CD4-positive, alpha-beta T cell (primary cell): Measurements from ENCODE around the gene CRACR2A. TPM values are rescaled to one million over a fixed set of nuclear protein-coding genes. Genes with fewer than 3 reads are reported as not detected.

Experiments
- ATAC-seq: fragments of 200-7000 bp; cut with Tn5 transposase; one replicate; pipeline ENCODE4 v1.10.0; 2022; ENCODE audit warnings: mild to moderate bottlenecking; ENCODE audit not compliant: poor library complexity
- CTCF ChIA-PET: fragments of 350-600 bp; sonication (Branson Sonifier 250); formaldehyde crosslinking; loops from one replicate; lab custom pipeline; 2021; ENCODE audit warnings: antibody characterized with exemption, inconsistent platforms; lab: Charles Lee
- POLR2A ChIA-PET: fragments of 350-600 bp; sonication (Branson Sonifier 250); formaldehyde crosslinking; loops from one replicate; lab custom pipeline; 2021; ENCODE audit warnings: antibody characterized with exemption, inconsistent platforms; lab: Charles Lee
- DNase-seq, 14 experiments: peaks; one replicate each; pipeline ENCODE4 v3.0.0-alpha.2; 2013 to 2020; ENCODE audit warnings: mixed read lengths in 2 of 14
- H3K27ac ChIP-seq, 2 donors: one replicate each; pipeline versions ENCODE4 v1.5.1 to v1.7.0; 2013; ENCODE audit warnings: low read length in 2 of 2, low read depth in 1 of 2, mild to moderate bottlenecking in 1 of 2
- H3K27me3 ChIP-seq, 2 experiments: 1 replicate in 1 of 2; 2 replicates in 1 of 2; pipeline versions ENCODE4 v1.6.1 to v1.7.0; 2013; ENCODE audit warnings: low read length in 2 of 2, control low read depth in 1 of 2, mild to moderate bottlenecking in 1 of 2, moderate library complexity in 1 of 2; ENCODE audit not compliant: insufficient read depth in 2 of 2, control insufficient read depth in 1 of 2
- H3K36me3 ChIP-seq: one replicate; pipeline ENCODE4 v1.6.1; 2013; ENCODE audit warnings: low read length, control low read depth; ENCODE audit not compliant: insufficient read depth
- H3K4me1 ChIP-seq: one replicate; pipeline ENCODE4 v1.6.1; 2013; ENCODE audit warnings: low read length, control low read depth; ENCODE audit not compliant: insufficient read depth
- H3K4me3 ChIP-seq: one replicate; pipeline ENCODE4 v1.5.1; 2013; ENCODE audit warnings: mild to moderate bottlenecking, low read length, moderate library complexity
- H3K9me3 ChIP-seq, 2 experiments: 1 replicate in 1 of 2; 2 replicates in 1 of 2; pipeline versions ENCODE4 v1.6.1 to v1.7.0; 2013; ENCODE audit warnings: low read length in 2 of 2, mild to moderate bottlenecking in 2 of 2, control low read depth in 1 of 2, moderate library complexity in 1 of 2; ENCODE audit not compliant: control insufficient read depth in 1 of 2, insufficient read depth in 1 of 2
- H3K27ac Mint-ChIP-seq: one replicate; pipeline ENCODE4 v1.8.0; 2020; ENCODE audit warnings: mixed read lengths
- H3K27me3 Mint-ChIP-seq: one replicate; pipeline ENCODE4 v1.8.0; 2021; ENCODE audit warnings: mixed read lengths
- H3K36me3 Mint-ChIP-seq: one replicate; pipeline ENCODE4 v1.8.0; 2021; ENCODE audit warnings: low read depth, mixed read lengths
- H3K4me1 Mint-ChIP-seq: one replicate; pipeline ENCODE4 v1.8.0; 2021; ENCODE audit warnings: low read depth, mixed read lengths
- H3K4me3 Mint-ChIP-seq: one replicate; pipeline ENCODE4 v1.8.0; 2020; ENCODE audit warnings: mild to moderate bottlenecking, mixed read lengths
- H3K9me3 Mint-ChIP-seq: one replicate; pipeline ENCODE4 v1.8.0; 2020; ENCODE audit warnings: mixed read lengths
- CTCF ChIP-seq: fragments of 200-600 bp; IDR thresholded peaks from one replicate; pipeline ENCODE4 v1.8.0; 2022; ENCODE audit warnings: antibody characterized with exemption, mild to moderate bottlenecking
- intact Hi-C, 2 experiments: fragments of 100-400 bp; cut with DNase I in 1 of 2; cut with micrococcal nuclease in 1 of 2; formaldehyde crosslinking; loops; one replicate each; pipeline versions ENCODE4 v1.15.1 to v1.9.0; 2023 to 2025; cut with DNase I, micrococcal nuclease
- total RNA-seq, 174 experiments: library from RNA in 2 of 174; stranded (reverse) in 2 of 174; gene quantifications; one replicate each; pipeline ENCODE4 v1.2.3 and lab custom pipeline; 2021 to 2026

The CRACR2A gene
- total RNA-seq, 2 experiments from 2014 or later: 23.5 to 27.5 TPM

- no peak for TF ChIP-seq CTCF
- DNase-seq: no peak
- Histone ChIP-seq H3K27ac (no peak overlapping the region), H3K4me1 (no peaks in the 10 kb centered on the region), H3K4me3 (no peak overlapping the region), H3K27me3 (peaks cover 7 to 8% of the 10 kb centered on the region in 2 experiments), H3K36me3 (no peaks in the 10 kb centered on the region), H3K9me3 (no peaks in the 10 kb centered on the region)
- H3K27ac Mint-ChIP-seq: no peak overlapping the region
- ChIA-PET POLR2A (no interaction called here), CTCF (no interaction called here)
- ATAC-seq: no peak
- H3K4me3 Mint-ChIP-seq: no peak overlapping the region
- H3K36me3 Mint-ChIP-seq: no peaks in the 10 kb centered on the region
- H3K9me3 Mint-ChIP-seq: no peaks in the 10 kb centered on the region
- intact Hi-C loops: loop anchor here in 1 of 2 experiments (10.0 kb wide), 1 partner anchor 215 kb away; no protein-coding TSS in a partner anchor
- peaks cover 4% of the 10 kb centered on the region for H3K27me3 Mint-ChIP-seq
- H3K4me1 Mint-ChIP-seq: no peaks in the 10 kb centered on the region
These were observed 163.2 kb downstream of the CRACR2A start for GRCh38 chr12:3589745-3590144.

- Mint-ChIP-seq H3K36me3 (no peaks in the 10 kb centered on the region), H3K4me1 (no peaks in the 10 kb centered on the region), H3K27me3 (peaks cover 4% of the 10 kb centered on the region), H3K9me3 (no peaks in the 10 kb centered on the region), H3K4me3 (no peak overlapping the region), H3K27ac (no peak overlapping the region)
- Histone ChIP-seq H3K36me3 (no peaks in the 10 kb centered on the region), H3K27ac (no peak overlapping the region), H3K27me3 (peaks cover 7 to 8% of the 10 kb centered on the region in 2 experiments), H3K4me1 (no peaks in the 10 kb centered on the region), H3K9me3 (peaks cover 0 to 6% of the 10 kb centered on the region in 2 experiments), H3K4me3 (no peak overlapping the region)
- POLR2A ChIA-PET: no interaction called here
- CTCF ChIA-PET: no interaction called here
- no peak for TF ChIP-seq CTCF
- DNase-seq (no peak), ATAC-seq (no peak)
- intact Hi-C loops: loop anchor here in 1 of 2 experiments (10.0 kb wide), 1 partner anchor 213 kb away; no protein-coding TSS in a partner anchor
These were observed 165.4 kb downstream of the CRACR2A start for GRCh38 chr12:3587402-3588013.

GRCh38 chr12:3583656-3584334 lies 169.1 kb downstream of the CRACR2A start:
- H3K4me1 Mint-ChIP-seq: no peaks in the 10 kb centered on the region

More at GRCh38 chr12:3583656-3584334, 169.1 kb downstream of the CRACR2A start:
- H3K9me3 Mint-ChIP-seq: no peaks in the 10 kb centered on the region
- Histone ChIP-seq H3K4me1 (no peaks in the 10 kb centered on the region), H3K27me3 (peaks cover 0 to 8% of the 10 kb centered on the region in 2 experiments), H3K9me3 (peaks cover 0 to 6% of the 10 kb centered on the region in 2 experiments), H3K4me3 (no peak overlapping the region), H3K27ac (no peak overlapping the region), H3K36me3 (no peaks in the 10 kb centered on the region)
- H3K27me3 Mint-ChIP-seq: peaks cover 8% of the 10 kb centered on the region
- intact Hi-C loops: loop anchor here in 1 of 2 experiments (10.0 kb wide), 1 partner anchor 209 kb away; no protein-coding TSS in a partner anchor
- no peak overlapping the region for H3K27ac Mint-ChIP-seq
- ATAC-seq (no peak), DNase-seq (no peak)
- no peak for TF ChIP-seq CTCF
- POLR2A ChIA-PET: no interaction called here
- H3K4me3 Mint-ChIP-seq: no peak overlapping the region
- no peaks in the 10 kb centered on the region for H3K36me3 Mint-ChIP-seq
- CTCF ChIA-PET: no interaction called here
